ENCODE data around the gene SLC8B1. TPM values are rescaled to one million over a fixed set of nuclear protein-coding genes. Genes with fewer than 3 reads are reported as not detected.

SLC8B1 gene
- total RNA-seq, 1 experiment from 2014 or later = 29.0 TPM

DNA sequence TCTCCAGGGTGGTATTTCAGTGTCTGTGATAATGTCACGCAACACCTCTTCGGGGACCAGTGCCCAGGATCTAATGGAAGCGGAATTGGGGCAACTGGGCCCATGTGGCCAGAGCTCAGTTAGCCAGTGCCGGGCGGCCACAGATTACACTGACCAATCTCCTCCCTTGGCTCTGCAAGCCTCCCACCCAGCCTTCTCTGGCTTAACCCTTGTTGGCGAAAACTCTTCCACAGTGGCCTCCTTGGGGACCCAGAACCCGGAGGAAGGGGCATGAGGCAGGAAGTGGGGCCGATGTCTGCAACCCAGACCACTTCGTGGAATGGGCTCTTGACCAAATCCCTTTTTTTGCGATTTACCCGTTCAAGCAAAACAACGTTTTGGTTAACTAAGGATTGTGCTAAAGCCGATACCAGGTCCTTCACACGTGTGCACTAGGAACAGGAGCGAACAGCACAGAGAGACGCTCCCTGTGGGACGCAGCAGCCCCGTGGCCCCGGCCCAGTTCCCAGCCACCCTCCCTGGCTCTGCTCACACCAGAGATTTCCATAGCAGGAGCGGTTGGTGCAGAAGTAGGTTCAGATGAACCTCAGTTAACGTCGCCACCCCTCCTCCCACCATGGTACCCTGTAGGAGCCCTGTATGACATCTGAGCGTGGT, 38.2 kb downstream of the SLC8B1 start:
- TF ChIP-seq EZH2 (IDR thresholded peaks at IDR 0.05; ENCODE audit: low read depth) = no peak
- TF ChIP-seq, protein P1, sequence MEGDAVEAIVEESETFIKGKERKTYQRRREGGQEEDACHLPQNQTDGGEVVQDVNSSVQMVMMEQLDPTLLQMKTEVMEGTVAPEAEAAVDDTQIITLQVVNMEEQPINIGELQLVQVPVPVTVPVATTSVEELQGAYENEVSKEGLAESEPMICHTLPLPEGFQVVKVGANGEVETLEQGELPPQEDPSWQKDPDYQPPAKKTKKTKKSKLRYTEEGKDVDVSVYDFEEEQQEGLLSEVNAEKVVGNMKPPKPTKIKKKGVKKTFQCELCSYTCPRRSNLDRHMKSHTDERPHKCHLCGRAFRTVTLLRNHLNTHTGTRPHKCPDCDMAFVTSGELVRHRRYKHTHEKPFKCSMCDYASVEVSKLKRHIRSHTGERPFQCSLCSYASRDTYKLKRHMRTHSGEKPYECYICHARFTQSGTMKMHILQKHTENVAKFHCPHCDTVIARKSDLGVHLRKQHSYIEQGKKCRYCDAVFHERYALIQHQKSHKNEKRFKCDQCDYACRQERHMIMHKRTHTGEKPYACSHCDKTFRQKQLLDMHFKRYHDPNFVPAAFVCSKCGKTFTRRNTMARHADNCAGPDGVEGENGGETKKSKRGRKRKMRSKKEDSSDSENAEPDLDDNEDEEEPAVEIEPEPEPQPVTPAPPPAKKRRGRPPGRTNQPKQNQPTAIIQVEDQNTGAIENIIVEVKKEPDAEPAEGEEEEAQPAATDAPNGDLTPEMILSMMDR (conservative IDR thresholded peaks at IDR 0.05) = no peak
- POLR2A ChIA-PET (ENCODE audit: unreplicated experiment) = no interaction called here
- no peaks in the 10 kb centered on the region for H3K79me2 ChIP-seq (ENCODE audit: low read depth)

DNA sequence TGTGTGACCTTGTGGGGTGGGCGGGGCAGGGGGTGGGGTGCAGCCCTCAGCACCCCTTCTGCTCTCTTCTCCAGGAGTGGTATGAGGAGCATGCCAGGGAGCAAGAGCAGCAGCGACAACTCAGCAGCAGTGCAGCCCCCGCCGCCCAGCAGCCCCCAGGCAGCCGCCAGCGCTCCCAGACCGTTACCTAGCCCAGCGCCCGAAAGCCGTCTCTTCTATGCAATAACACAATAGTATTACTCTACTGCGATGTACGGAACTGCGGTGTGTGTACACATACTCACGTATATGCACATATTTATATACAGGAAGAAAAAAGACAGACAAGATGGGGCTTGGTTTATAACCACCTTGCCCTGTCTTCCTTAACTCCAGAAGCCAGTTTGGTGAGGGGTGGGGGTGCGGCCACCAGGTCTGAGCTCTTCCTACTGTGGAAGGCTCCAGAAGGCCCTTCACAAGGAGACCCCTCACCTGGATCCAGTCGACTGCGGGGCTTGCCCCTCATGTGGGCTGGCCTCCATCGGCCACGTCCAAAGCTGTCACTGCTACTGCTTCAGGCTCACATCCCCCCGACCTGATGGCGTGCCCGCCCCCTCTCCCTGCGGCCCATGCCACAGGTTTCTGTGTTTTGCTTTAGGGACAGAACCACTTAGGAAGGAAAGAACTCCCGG, 38.9 kb downstream of the SLC8B1 start:
- H3K36me3 ChIP-seq (ENCODE audit: low read depth) = no peaks in the 10 kb centered on the region
- ChIA-PET CTCF (no interaction called here), POLR2A (ENCODE audit: unreplicated experiment) (no interaction called here)
- no peak for DNase-seq
- H2AFZ ChIP-seq = no peak overlapping the region
- no peaks in the 10 kb centered on the region for H3K79me2 ChIP-seq (ENCODE audit: low read depth)
- intact Hi-C loops (cut with micrococcal nuclease; ENCODE audit: unreplicated experiment) = no loop called here
- no peak for TF ChIP-seq EZH2 (IDR thresholded peaks at IDR 0.05; ENCODE audit: low read depth)
- TF ChIP-seq, protein P1 (conservative IDR thresholded peaks at IDR 0.05) = no peak
- H3F3A ChIP-seq (ENCODE audit: insufficient read depth, low read depth) = peaks cover 20% of the 10 kb centered on the region
- H3K4me2 ChIP-seq = no peak overlapping the region
- no peak overlapping the region for H3K27ac ChIP-seq
- BruUV-seq (replicated peaks) = no TSS peak
- no peak overlapping the region for H3K4me3 ChIP-seq
- no peaks in the 10 kb centered on the region for H3K9me3 ChIP-seq (ENCODE audit: insufficient read depth, low read depth)
- no peaks in the 10 kb centered on the region for H3K27me3 ChIP-seq (ENCODE audit: insufficient read depth, low read depth)
- H3K9me2 ChIP-seq (ENCODE audit: insufficient read depth) = no peaks in the 10 kb centered on the region
- peaks cover 19% of the 10 kb centered on the region for H3K4me1 ChIP-seq (replicated peaks; ENCODE audit: insufficient read depth)
- no peaks in the 10 kb centered on the region for H4K20me1 ChIP-seq (ENCODE audit: insufficient read depth)

More for the DNA sequence above, 38.2 kb downstream of the SLC8B1 start:
- intact Hi-C loops (cut with micrococcal nuclease; ENCODE audit: unreplicated experiment) = no loop called here
- no TSS peak for BruUV-seq (replicated peaks)
- no peaks in the 10 kb centered on the region for H3K27me3 ChIP-seq (ENCODE audit: insufficient read depth, low read depth)
- H3K36me3 ChIP-seq (ENCODE audit: low read depth) = no peaks in the 10 kb centered on the region
- no peak overlapping the region for H2AFZ ChIP-seq
- DNase-seq = no peak
- no peak overlapping the region for H3K4me2 ChIP-seq
- H3K4me1 ChIP-seq (replicated peaks; ENCODE audit: insufficient read depth) = peaks cover 19% of the 10 kb centered on the region
- peaks cover 22% of the 10 kb centered on the region for H3F3A ChIP-seq (ENCODE audit: insufficient read depth, low read depth)
- CTCF ChIA-PET = no interaction called here
- no peaks in the 10 kb centered on the region for H4K20me1 ChIP-seq (ENCODE audit: insufficient read depth)
- no peaks in the 10 kb centered on the region for H3K9me2 ChIP-seq (ENCODE audit: insufficient read depth)
- H3K9me3 ChIP-seq (ENCODE audit: insufficient read depth, low read depth) = no peaks in the 10 kb centered on the region
- no peak overlapping the region for H3K27ac ChIP-seq
- no peak overlapping the region for H3K4me3 ChIP-seq

DNA sequence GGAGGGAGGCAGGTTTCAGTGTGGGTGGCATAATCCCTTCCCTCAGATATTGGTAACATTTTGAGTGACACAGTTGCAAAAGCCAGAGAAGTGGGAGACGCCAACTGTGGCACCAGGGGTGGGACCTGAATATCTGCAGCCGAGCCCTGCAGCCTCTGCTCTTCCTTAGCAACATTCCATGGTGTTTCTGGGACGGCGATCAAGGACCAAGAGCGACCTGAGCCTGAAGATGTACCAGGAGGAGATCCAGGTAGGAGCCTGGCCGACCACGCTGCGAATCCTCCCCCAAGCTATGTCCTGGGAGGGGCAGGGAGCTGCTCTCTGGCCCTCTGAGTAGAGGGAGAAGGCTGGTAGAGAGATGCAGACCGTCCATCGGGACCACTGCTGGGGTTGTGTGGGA, 41.8 kb downstream of the SLC8B1 start:
- H2AFZ ChIP-seq = no peak overlapping the region
- H3K36me3 ChIP-seq (ENCODE audit: low read depth) = no peaks in the 10 kb centered on the region
- H3K4me3 ChIP-seq = no peak overlapping the region
- no peak overlapping the region for H3K4me2 ChIP-seq
- no peaks in the 10 kb centered on the region for H4K20me1 ChIP-seq (ENCODE audit: insufficient read depth)
- ChIA-PET POLR2A (ENCODE audit: unreplicated experiment) (no interaction called here), CTCF (no interaction called here)
- no peak for DNase-seq
- H3K27ac ChIP-seq = no peak overlapping the region
- no peaks in the 10 kb centered on the region for H3F3A ChIP-seq (ENCODE audit: insufficient read depth, low read depth)
- no peaks in the 10 kb centered on the region for H3K9me3 ChIP-seq (ENCODE audit: insufficient read depth, low read depth)
- no peaks in the 10 kb centered on the region for H3K9me2 ChIP-seq (ENCODE audit: insufficient read depth)
- H3K79me2 ChIP-seq (ENCODE audit: low read depth) = no peaks in the 10 kb centered on the region
- TF ChIP-seq, protein P1 (conservative IDR thresholded peaks at IDR 0.05) = no peak
- TF ChIP-seq EZH2 (IDR thresholded peaks at IDR 0.05; ENCODE audit: low read depth) = no peak
- intact Hi-C loops (cut with micrococcal nuclease; ENCODE audit: unreplicated experiment) = no loop called here
- H3K27me3 ChIP-seq (ENCODE audit: insufficient read depth, low read depth) = no peaks in the 10 kb centered on the region
- H3K4me1 ChIP-seq (replicated peaks; ENCODE audit: insufficient read depth) = no peaks in the 10 kb centered on the region
- no TSS peak for BruUV-seq (replicated peaks)
